HepG2 (cell line): ENCODE results near the gene MARCHF5.

Experiments used
- CREB1 ChIP-seq, 2 experiments: fragments of 450-650 bp in 1 of 2; IDR thresholded peaks; 2 replicates each; pipeline ENCODE4 v1.6.1; 2016 to 2017; ENCODE audit warnings: control low read depth in 1 of 2, mild to moderate bottlenecking in 1 of 2, missing compliant biosample characterization in 1 of 2, missing genetic modification characterization in 1 of 2
- ETV6 ChIP-seq: sonication (generic); formaldehyde crosslinking; conservative IDR thresholded peaks from 2 replicates; pipeline ENCODE4 v1.4.0; 2020; ENCODE audit warnings: missing genetic modification reagents
- JUNB ChIP-seq: sonication (generic); formaldehyde crosslinking; IDR thresholded peaks from 2 replicates; pipeline ENCODE4 v1.8.0; 2022; ENCODE audit warnings: missing genetic modification reagents, mild to moderate bottlenecking, borderline replicate concordance
- NR2F6 ChIP-seq, 2 experiments: IDR thresholded peaks; 2 replicates each; pipeline ENCODE4 v1.6.1; 2016; ENCODE audit warnings: antibody characterized with exemption in 1 of 2, mild to moderate bottlenecking in 1 of 2
- POLR2A ChIP-seq, 2 experiments: IDR thresholded peaks; 2 replicates each; pipeline ENCODE4 v1.6.1; 2011; ENCODE audit warnings: low read depth in 2 of 2, low read length in 2 of 2, mild to moderate bottlenecking in 1 of 2, moderate library complexity in 1 of 2; ENCODE audit not compliant: insufficient read depth in 1 of 2
- RNF2 ChIP-seq: fragments of 450-650 bp; conservative IDR thresholded peaks from 2 replicates; pipeline ENCODE4 v1.6.1; 2016; ENCODE audit warnings: low read depth
- SAFB2 ChIP-seq: sonication (generic); formaldehyde crosslinking; IDR thresholded peaks from 2 replicates; pipeline ENCODE4 v1.5.1; 2020; ENCODE audit warnings: missing genetic modification reagents, low read depth, mild to moderate bottlenecking, borderline replicate concordance
- SMC3 ChIP-seq: IDR thresholded peaks from 2 replicates; pipeline ENCODE4 v1.6.1; 2011; ENCODE audit warnings: low read length, improper control_type of control experiment
- YY1 ChIP-seq: IDR thresholded peaks from 2 replicates; pipeline ENCODE4 v1.6.1; 2011; ENCODE audit warnings: low read length, low read depth, moderate library complexity, mild to moderate bottlenecking; ENCODE audit not compliant: insufficient read depth, insufficient replicate concordance
- ZNF232 ChIP-seq: sonication (generic); formaldehyde crosslinking; IDR thresholded peaks from 2 replicates; pipeline ENCODE4 v1.4.0; 2020; ENCODE audit warnings: missing genetic modification reagents, borderline replicate concordance
- ZNF317 ChIP-seq: sonication (generic); formaldehyde crosslinking; IDR thresholded peaks from 2 replicates; pipeline ENCODE4 v1.5.0; 2020; ENCODE audit warnings: mild to moderate bottlenecking, missing genetic modification reagents
- TF ChIP-seq, protein P1 (sequence below): sonication (generic); formaldehyde crosslinking; IDR thresholded peaks from 2 replicates; pipeline ENCODE4 v1.4.0; 2020; ENCODE audit warnings: missing genetic modification reagents; ENCODE audit errors: not compliant biosample characterization

- TF ChIP-seq NR2F6 (IDR thresholded peaks at IDR 0.05), result no peak
- TF ChIP-seq NR2F6 (CRISPR knock-in tag; IDR thresholded peaks at IDR 0.05), result no peak
- no peak for TF ChIP-seq ZNF232
- no peak for TF ChIP-seq POLR2A (IDR thresholded peaks at IDR 0.05; ENCODE audit: insufficient read depth in 1 of 2, low read depth in 2 of 2, low read length in 2 of 2)
- no peak for TF ChIP-seq ZNF317 (CRISPR knock-in tag)
- TF ChIP-seq JUNB (CRISPR knock-in tag), result no peak
- TF ChIP-seq ETV6, result no peak
- TF ChIP-seq, protein P1, sequence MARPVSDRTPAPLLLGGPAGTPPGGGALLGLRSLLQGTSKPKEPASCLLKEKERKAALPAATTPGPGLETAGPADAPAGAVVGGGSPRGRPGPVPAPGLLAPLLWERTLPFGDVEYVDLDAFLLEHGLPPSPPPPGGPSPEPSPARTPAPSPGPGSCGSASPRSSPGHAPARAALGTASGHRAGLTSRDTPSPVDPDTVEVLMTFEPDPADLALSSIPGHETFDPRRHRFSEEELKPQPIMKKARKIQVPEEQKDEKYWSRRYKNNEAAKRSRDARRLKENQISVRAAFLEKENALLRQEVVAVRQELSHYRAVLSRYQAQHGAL, result no peak
- no peak for TF ChIP-seq RNF2
- no peak for TF ChIP-seq CREB1 (IDR thresholded peaks at IDR 0.05)
- TF ChIP-seq CREB1 (CRISPR knock-in tag; IDR thresholded peaks at IDR 0.05), result no peak
- no peak for TF ChIP-seq SMC3
- TF ChIP-seq YY1, result no peak
- no peak for TF ChIP-seq SAFB2
Measured at GRCh38 chr10:92268748-92269147, 22.2 kb upstream of the MARCHF5 start.
